PFSK-1 (cell line): Measurements from ENCODE around the gene ITLN1.

Experiments
- FOXP2 ChIP-seq: optimal IDR thresholded peaks from 2 replicates; pipeline ENCODE3; 2011; ENCODE audit warnings: borderline replicate concordance, control low read depth, inconsistent platforms; ENCODE audit not compliant: insufficient read depth; ENCODE audit errors: extremely low read length, extremely low read depth
- POLR2AphosphoS5 ChIP-seq: IDR thresholded peaks from 2 replicates; pipeline ENCODE4 v1.6.1; 2012; ENCODE audit warnings: low read depth, mild to moderate bottlenecking, control low read depth, low read length, moderate library complexity
- SIN3A ChIP-seq: IDR thresholded peaks from 2 replicates; pipeline ENCODE4 v1.6.1; 2012; ENCODE audit warnings: mild to moderate bottlenecking, low read length, moderate library complexity, borderline replicate concordance; ENCODE audit not compliant: insufficient read depth
- TAF1 ChIP-seq: IDR thresholded peaks from 2 replicates; pipeline ENCODE4 v1.6.1; 2012; ENCODE audit warnings: low read length, control low read depth, borderline replicate concordance; ENCODE audit not compliant: insufficient read depth
- TF ChIP-seq, protein P1 (sequence below), 2 experiments: IDR thresholded peaks; 2 replicates each; pipeline versions ENCODE4 v1.6.1 to v1.8.0; 2011 to 2012; ENCODE audit warnings: low read depth in 2 of 2, low read length in 2 of 2, control low read depth in 1 of 2, inconsistent platforms in 1 of 2, mild to moderate bottlenecking in 1 of 2, moderate library complexity in 1 of 2; ENCODE audit not compliant: insufficient read depth in 1 of 2

The ITLN1 gene

DNA sequence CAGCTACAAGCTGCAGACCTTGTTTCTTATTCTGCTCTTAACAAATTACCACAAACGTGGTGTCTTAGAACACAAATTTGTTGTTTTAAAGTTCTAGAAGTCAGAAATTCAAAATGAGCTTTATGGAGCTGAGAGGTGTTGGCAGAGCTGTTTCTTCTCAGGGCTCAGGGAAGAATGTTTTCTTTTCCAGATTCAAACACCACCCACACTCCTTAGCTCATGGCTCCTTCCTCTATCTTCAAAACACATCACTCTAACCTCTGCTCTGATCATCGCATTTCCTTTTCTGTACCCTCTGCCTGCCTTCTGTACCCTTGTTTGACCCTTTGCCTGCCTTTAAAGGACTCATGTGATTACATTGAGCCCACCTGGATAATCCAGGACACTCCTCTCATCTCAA lies 26.9 kb upstream of the ITLN1 start:
- no peak for TF ChIP-seq FOXP2
- no peak for TF ChIP-seq POLR2AphosphoS5
- TF ChIP-seq, protein P1, sequence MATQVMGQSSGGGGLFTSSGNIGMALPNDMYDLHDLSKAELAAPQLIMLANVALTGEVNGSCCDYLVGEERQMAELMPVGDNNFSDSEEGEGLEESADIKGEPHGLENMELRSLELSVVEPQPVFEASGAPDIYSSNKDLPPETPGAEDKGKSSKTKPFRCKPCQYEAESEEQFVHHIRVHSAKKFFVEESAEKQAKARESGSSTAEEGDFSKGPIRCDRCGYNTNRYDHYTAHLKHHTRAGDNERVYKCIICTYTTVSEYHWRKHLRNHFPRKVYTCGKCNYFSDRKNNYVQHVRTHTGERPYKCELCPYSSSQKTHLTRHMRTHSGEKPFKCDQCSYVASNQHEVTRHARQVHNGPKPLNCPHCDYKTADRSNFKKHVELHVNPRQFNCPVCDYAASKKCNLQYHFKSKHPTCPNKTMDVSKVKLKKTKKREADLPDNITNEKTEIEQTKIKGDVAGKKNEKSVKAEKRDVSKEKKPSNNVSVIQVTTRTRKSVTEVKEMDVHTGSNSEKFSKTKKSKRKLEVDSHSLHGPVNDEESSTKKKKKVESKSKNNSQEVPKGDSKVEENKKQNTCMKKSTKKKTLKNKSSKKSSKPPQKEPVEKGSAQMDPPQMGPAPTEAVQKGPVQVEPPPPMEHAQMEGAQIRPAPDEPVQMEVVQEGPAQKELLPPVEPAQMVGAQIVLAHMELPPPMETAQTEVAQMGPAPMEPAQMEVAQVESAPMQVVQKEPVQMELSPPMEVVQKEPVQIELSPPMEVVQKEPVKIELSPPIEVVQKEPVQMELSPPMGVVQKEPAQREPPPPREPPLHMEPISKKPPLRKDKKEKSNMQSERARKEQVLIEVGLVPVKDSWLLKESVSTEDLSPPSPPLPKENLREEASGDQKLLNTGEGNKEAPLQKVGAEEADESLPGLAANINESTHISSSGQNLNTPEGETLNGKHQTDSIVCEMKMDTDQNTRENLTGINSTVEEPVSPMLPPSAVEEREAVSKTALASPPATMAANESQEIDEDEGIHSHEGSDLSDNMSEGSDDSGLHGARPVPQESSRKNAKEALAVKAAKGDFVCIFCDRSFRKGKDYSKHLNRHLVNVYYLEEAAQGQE (IDR thresholded peaks at IDR 0.05; ENCODE audit: insufficient read depth in 1 of 2, low read depth in 2 of 2, low read length in 2 of 2) = no peak
- no peak for TF ChIP-seq SIN3A
- no peak for TF ChIP-seq TAF1

DNA sequence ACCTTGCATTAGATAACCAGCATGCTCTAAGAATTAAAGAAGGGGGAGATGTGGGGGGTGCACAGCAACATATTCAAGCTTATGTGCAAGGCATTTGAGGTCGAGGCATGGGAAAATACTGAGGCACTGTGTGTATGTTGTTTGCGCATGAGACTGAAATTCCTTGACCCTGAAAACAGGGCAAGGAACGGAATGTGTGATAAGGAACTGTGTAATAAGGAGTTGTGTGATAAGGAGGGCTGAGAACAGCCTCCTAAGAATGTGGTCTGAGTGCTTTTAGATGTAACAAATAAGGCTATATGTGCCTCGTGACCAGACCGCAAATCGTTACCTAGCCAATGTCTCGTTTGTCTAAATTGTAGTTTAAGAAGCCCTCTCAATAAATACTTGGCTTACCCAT lies 26.5 kb upstream of the ITLN1 start:
- TF ChIP-seq FOXP2 (no peak), TAF1 (no peak), SIN3A (no peak), POLR2AphosphoS5 (no peak)
- TF ChIP-seq, protein P1 (IDR thresholded peaks at IDR 0.05; ENCODE audit: insufficient read depth in 1 of 2, low read depth in 2 of 2, low read length in 2 of 2) = no peak

DNA sequence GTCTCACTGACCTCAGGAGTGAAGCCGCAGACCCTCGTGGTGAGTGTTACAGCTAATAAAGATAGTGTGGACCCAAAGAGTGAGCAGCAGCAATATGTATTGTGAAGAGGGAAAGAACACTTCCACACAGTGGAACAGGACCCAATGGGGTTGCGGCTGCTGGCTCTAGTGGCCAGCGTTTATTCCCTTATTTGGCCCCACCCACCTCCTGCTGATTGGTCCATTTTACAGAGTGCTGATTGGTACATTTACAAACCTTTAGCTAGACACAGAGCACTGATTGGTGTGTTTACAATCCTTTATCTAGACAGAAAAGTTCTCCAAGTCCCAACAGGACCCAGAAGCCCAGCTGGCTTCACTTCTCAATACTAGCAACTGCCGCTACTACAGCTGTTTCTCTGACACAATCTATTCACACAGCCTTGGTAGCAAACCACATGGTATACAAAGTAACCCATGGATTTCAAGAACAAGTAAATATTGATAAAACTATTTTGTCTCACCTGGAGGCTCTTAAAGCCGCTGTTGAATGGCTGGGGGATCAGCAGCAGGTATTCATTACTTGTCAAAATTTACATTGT lies 25.3 kb upstream of the ITLN1 start:
- TF ChIP-seq, protein P1 (IDR thresholded peaks at IDR 0.05; ENCODE audit: insufficient read depth in 1 of 2, low read depth in 2 of 2, low read length in 2 of 2) = no peak
- TF ChIP-seq TAF1 (no peak), SIN3A (no peak), FOXP2 (no peak), POLR2AphosphoS5 (no peak)

DNA sequence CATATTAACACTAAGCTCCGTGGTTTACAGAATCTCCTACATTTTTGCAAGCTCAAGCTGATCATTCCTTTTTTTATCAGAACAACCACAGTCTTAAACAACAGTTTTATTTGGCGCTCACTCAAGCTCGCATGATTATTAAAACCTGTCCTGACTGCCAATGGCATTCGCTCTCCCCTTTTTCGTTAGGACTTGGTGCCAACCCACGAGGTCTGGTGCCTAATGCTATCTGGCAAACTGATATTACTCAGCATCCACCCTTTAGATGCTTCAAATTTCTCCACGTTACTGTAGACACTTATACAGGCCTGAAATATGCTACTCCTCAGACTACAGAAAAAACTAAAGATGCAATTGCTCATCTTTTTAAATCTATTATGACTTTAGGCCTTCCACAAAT lies 23.0 kb upstream of the ITLN1 start:
- TF ChIP-seq TAF1 (no peak), SIN3A (no peak), FOXP2 (no peak), POLR2AphosphoS5 (no peak)
- TF ChIP-seq, protein P1 (IDR thresholded peaks at IDR 0.05; ENCODE audit: insufficient read depth in 1 of 2, low read depth in 2 of 2, low read length in 2 of 2) = no peak

DNA sequence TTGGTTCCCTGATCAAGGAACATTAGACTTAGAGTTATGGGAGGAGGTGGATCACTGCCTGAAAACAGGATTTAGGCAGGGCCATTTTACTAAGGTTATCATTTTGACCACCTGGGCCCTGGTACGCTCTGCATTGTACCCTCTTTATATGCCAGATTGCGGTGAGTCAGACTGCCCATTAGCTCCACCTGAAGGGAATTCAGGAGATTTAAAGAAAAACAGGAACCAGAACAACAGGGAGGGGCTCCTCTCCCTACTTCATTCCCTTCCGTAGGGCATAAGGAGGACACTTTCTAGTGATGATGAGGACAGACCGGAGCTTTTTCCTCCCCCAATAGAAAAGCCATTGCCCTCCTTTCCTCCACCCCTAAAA lies 20.6 kb upstream of the ITLN1 start:
- TF ChIP-seq SIN3A (no peak), FOXP2 (no peak), TAF1 (no peak), POLR2AphosphoS5 (no peak)
- TF ChIP-seq, protein P1 (IDR thresholded peaks at IDR 0.05; ENCODE audit: insufficient read depth in 1 of 2, low read depth in 2 of 2, low read length in 2 of 2) = no peak
